ENCODE data around the gene RAD23A. TPM values are rescaled to one million over a fixed set of nuclear protein-coding genes. Genes with fewer than 3 reads are reported as not detected.

The RAD23A gene
- total RNA-seq, 1 donor from 2014 or later, result 83.1 TPM

DNA sequence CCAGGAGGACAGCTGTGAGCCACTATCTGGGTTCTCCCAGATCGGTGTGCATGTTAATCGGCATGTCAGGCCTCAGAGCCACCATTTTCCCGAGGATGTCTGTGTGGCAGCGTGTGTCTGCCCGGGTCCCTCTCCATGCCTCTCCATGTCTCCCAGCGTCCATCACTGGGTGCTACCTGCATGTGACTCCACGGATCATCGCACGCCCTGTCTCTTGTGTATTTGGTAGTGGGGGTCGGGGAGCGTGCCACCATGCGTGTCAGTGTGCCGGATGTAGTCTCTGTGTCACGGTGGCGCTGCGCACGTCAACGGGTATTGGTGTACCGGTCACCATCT, 55.5 kb downstream of the RAD23A start:
- peaks cover 17% of the 10 kb centered on the region for H3K36me3 Mint-ChIP-seq (ENCODE audit: unreplicated experiment)
- H3K9me3 Mint-ChIP-seq (ENCODE audit: unreplicated experiment), result no peaks in the 10 kb centered on the region
- H3K27ac Mint-ChIP-seq (ENCODE audit: unreplicated experiment), result no peak overlapping the region
- peaks cover 12% of the 10 kb centered on the region for H3K4me1 Mint-ChIP-seq (ENCODE audit: unreplicated experiment)
- TF ChIP-seq, protein P1, sequence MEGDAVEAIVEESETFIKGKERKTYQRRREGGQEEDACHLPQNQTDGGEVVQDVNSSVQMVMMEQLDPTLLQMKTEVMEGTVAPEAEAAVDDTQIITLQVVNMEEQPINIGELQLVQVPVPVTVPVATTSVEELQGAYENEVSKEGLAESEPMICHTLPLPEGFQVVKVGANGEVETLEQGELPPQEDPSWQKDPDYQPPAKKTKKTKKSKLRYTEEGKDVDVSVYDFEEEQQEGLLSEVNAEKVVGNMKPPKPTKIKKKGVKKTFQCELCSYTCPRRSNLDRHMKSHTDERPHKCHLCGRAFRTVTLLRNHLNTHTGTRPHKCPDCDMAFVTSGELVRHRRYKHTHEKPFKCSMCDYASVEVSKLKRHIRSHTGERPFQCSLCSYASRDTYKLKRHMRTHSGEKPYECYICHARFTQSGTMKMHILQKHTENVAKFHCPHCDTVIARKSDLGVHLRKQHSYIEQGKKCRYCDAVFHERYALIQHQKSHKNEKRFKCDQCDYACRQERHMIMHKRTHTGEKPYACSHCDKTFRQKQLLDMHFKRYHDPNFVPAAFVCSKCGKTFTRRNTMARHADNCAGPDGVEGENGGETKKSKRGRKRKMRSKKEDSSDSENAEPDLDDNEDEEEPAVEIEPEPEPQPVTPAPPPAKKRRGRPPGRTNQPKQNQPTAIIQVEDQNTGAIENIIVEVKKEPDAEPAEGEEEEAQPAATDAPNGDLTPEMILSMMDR (IDR thresholded peaks at IDR 0.05), result no peak
- H3K4me3 Mint-ChIP-seq (ENCODE audit: unreplicated experiment), result no peak overlapping the region
- no peak for DNase-seq (ENCODE audit: extremely low spot score, unreplicated experiment)
- no peaks in the 10 kb centered on the region for H3K27me3 Mint-ChIP-seq (ENCODE audit: unreplicated experiment)

DNA sequence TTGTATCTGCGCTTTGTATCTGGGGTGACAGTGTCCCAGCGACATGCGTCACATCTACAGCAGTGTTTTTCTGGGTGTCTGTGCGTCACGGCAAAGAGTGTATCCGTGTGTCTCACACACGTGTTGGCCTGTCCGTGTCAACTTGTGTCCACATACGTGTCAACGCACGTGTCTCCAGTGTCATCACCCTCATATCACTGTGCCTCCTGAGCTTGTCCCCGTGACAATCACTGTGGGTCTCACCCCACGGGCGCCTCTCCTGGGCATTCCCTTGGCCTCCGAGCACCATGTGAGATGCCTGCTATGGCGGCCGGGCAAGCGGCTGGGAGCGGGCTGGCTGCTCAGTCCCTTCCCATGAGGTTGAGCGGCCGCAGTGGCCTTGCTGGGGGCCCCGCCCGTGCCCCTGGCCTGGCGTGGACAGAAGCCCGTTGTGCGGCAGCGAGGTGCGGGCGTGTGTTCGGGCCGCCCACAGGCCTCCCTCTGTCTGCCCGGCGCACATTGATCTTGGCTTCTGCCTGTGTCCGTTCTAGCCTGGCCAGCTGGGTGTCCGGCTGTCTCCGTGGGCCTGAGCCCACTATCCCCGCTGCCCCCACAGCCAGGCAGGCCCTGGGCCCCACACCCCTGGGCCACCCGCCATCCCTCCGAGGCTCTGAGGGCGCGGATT, 56.0 kb downstream of the RAD23A start:
- no peak overlapping the region for H3K4me3 Mint-ChIP-seq (ENCODE audit: unreplicated experiment)
- no peaks in the 10 kb centered on the region for H3K27me3 Mint-ChIP-seq (ENCODE audit: unreplicated experiment)
- TF ChIP-seq, protein P1 (IDR thresholded peaks at IDR 0.05), result no peak
- peaks cover 17% of the 10 kb centered on the region for H3K36me3 Mint-ChIP-seq (ENCODE audit: unreplicated experiment)
- no peaks in the 10 kb centered on the region for H3K9me3 Mint-ChIP-seq (ENCODE audit: unreplicated experiment)
- no peak overlapping the region for H3K27ac Mint-ChIP-seq (ENCODE audit: unreplicated experiment)
- peaks cover 12% of the 10 kb centered on the region for H3K4me1 Mint-ChIP-seq (ENCODE audit: unreplicated experiment)
- DNase-seq (ENCODE audit: extremely low spot score, unreplicated experiment), result no peak

DNA sequence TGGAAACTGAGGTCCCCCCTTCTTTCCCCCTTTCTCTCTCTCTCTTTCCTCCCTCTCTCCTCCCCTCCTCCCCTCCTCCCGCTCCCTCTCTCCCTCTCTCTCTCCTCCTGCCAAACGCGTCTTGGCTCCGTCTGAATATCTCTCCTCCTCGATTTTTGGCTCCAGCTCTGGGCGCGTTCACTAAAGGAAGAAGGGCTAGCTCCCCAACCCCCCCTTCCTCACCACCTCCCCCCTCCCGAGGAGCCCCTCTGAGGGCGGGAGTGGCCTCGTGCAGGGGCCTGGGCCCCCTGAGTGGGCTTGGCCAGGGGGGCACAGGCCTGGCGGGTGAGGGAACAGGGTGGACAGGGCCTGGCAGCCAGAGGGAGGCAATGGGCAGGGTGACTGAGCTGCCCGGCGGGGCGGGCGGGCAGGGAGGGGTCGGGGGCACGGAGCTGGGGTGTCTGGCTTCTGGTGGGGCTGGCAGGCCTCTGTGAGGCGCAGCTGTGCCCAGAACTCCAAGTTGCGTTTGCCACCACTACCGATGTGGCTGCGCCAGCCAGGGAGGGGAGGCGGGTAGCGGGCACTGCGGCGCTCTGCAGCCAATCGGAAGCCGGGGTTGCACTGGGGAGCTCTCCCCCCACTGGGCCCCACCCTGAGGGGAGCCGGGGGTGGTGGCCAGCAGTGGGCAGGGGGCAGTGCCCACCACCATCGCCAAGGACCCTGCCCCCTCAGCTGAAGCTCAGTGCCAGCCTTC, 56.7 kb downstream of the RAD23A start:
- Mint-ChIP-seq H3K36me3 (ENCODE audit: unreplicated experiment) (peaks cover 17% of the 10 kb centered on the region), H3K4me3 (ENCODE audit: unreplicated experiment) (no peak overlapping the region), H3K9me3 (ENCODE audit: unreplicated experiment) (no peaks in the 10 kb centered on the region), H3K4me1 (ENCODE audit: unreplicated experiment) (peaks cover 8% of the 10 kb centered on the region), H3K27ac (ENCODE audit: unreplicated experiment) (no peak overlapping the region), H3K27me3 (ENCODE audit: unreplicated experiment) (no peaks in the 10 kb centered on the region)
- TF ChIP-seq, protein P1 (IDR thresholded peaks at IDR 0.05), result no peak
- no peak for DNase-seq (ENCODE audit: extremely low spot score, unreplicated experiment)

DNA sequence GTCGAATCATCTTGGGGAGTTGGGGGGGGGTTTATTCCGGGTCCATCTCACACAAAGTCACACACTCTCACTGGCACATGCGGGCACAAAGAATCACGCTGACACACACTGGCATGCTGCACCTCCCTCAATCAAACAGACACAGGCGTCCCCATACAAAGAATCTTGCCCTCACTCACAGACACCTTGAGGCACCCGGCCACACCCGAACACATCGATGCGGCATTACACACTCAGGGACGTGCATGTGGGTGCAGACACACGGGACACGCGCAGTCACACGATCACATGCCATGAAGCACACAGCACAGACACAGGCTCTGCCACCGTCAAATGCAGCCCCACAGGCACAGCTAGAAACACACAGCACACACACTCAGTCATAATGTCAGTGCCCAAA, 57.4 kb downstream of the RAD23A start:
- peaks cover 17% of the 10 kb centered on the region for H3K36me3 Mint-ChIP-seq (ENCODE audit: unreplicated experiment)
- DNase-seq (ENCODE audit: extremely low spot score, unreplicated experiment), result no peak
- no peak overlapping the region for H3K4me3 Mint-ChIP-seq (ENCODE audit: unreplicated experiment)
- no peaks in the 10 kb centered on the region for H3K27me3 Mint-ChIP-seq (ENCODE audit: unreplicated experiment)
- H3K27ac Mint-ChIP-seq (ENCODE audit: unreplicated experiment), result no peak overlapping the region
- H3K9me3 Mint-ChIP-seq (ENCODE audit: unreplicated experiment), result no peaks in the 10 kb centered on the region
- H3K4me1 Mint-ChIP-seq (ENCODE audit: unreplicated experiment), result peaks cover 4% of the 10 kb centered on the region
- TF ChIP-seq, protein P1 (IDR thresholded peaks at IDR 0.05), result no peak

Small RNA genes within 50 kb of the gene (microRNA-seq; reads per million reads assigned to microRNA genes)
- gene MIR5695 (ENCODE audit: unreplicated experiment) (not detected), gene MIR6515 (ENCODE audit: unreplicated experiment) (2.2 reads per million)

Other genes with a start within 250 kb of the RAD23A start
- 10.9 and 11.4 TPM in 2 replicates for gene FBXW9, start 249.2 kb upstream of the RAD23A start, total RNA-seq
- 79.0 and 93.3 TPM in 2 replicates for gene TNPO2, start 221.9 kb upstream of the RAD23A start, total RNA-seq
- 151 and 160 TPM in 2 replicates for gene TRIR, start 211.2 kb upstream of the RAD23A start, total RNA-seq
- gene GET3, start 208.4 kb upstream of the RAD23A start, total RNA-seq, result 72.1 and 77.0 TPM in 2 replicates
- gene BEST2, start 194.1 kb upstream of the RAD23A start, total RNA-seq, result not detected in 2 replicates
- 24.6 and 26.8 TPM in 2 replicates for gene HOOK2, start 170.3 kb upstream of the RAD23A start, total RNA-seq
- 141 and 158 TPM in 2 replicates for gene JUNB, start 154.4 kb upstream of the RAD23A start, total RNA-seq
- 235 TPM in 2 replicates for gene PRDX2, start 144.1 kb upstream of the RAD23A start, total RNA-seq
- 8.2 and 8.4 TPM in 2 replicates for gene THSD8, start 143.8 kb upstream of the RAD23A start, total RNA-seq
- 7.6 and 10.0 TPM in 2 replicates for gene RNASEH2A, start 139.3 kb upstream of the RAD23A start, total RNA-seq
- not detected in 2 replicates for gene RTBDN, start 111.3 kb upstream of the RAD23A start, total RNA-seq
- gene MAST1, start 107.3 kb upstream of the RAD23A start, total RNA-seq, result 0.32 TPM in 1 of 2 replicates, not detected in the other
- 47.3 and 57.0 TPM in 2 replicates for gene DNASE2, start 64.4 kb upstream of the RAD23A start, total RNA-seq
- gene KLF1, start 58.7 kb upstream of the RAD23A start, total RNA-seq, result not detected in 2 replicates
- gene GCDH, start 54.7 kb upstream of the RAD23A start, total RNA-seq, result 23.1 and 23.8 TPM in 2 replicates
- gene SYCE2, start 26.6 kb upstream of the RAD23A start, total RNA-seq, result not detected in 2 replicates
- gene FARSA, start 12.2 kb upstream of the RAD23A start, total RNA-seq, result 55.6 and 60.3 TPM in 2 replicates
- gene CALR, start 7.3 kb upstream of the RAD23A start, total RNA-seq, result 1,241 and 1,304 TPM in 2 replicates
- 24.0 and 24.6 TPM in 2 replicates for gene GADD45GIP1, start 11.4 kb downstream of the RAD23A start, total RNA-seq
- not detected in 2 replicates for gene DAND5, start 23.7 kb downstream of the RAD23A start, total RNA-seq
- gene NFIX, start 49.6 kb downstream of the RAD23A start, total RNA-seq, result 87.0 and 93.7 TPM in 2 replicates
- not detected in 2 replicates for gene LYL1, start 157.0 kb downstream of the RAD23A start, total RNA-seq
- gene TRMT1, start 170.9 kb downstream of the RAD23A start, total RNA-seq, result 37.4 and 43.1 TPM in 2 replicates
- gene NACC1, start 172.4 kb downstream of the RAD23A start, total RNA-seq, result 40.4 and 45.1 TPM in 2 replicates
- 48.5 and 50.5 TPM in 2 replicates for gene STX10, start 204.5 kb downstream of the RAD23A start, total RNA-seq
- 109 and 148 TPM in 2 replicates for gene IER2, start 204.5 kb downstream of the RAD23A start, total RNA-seq

All from osteocyte (in vitro differentiated cells).